Activated CD4-positive, alpha-beta T cell treated with anti-CD3 and anti-CD28 coated beads, Interleukin-10, Interleukin-2, amounts not matched to agents 100 ng/mL and 50 ng/mL, durations not matched to agents 16 hours and 8 hours (primary cell): ENCODE measurements around the gene CXorf65.

Source experiments
- DNase-seq: peaks from one replicate; pipeline ENCODE4 v3.0.0-alpha.2; 2020

CXorf65 gene

DNA sequence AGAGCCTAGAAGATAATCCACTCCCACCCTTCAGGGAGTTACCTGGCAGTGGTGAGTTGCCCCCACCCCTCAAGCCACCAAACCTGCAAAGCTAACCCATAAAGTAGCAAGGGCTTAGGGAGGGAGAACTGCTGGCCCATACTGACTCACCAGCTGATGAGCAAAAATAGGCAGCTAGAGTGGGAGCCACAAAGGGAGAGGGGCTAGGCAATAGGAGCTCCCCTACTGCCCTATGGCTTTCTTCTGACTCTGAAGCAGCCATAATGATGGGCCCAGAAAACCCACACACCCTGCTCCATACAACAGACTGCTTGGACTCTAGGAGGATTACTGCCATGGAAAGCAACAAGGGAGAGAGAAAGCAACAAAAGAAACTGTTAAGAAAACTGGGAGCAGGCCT is 46.4 kb downstream of the CXorf65 start:
- no peak for DNase-seq

DNA sequence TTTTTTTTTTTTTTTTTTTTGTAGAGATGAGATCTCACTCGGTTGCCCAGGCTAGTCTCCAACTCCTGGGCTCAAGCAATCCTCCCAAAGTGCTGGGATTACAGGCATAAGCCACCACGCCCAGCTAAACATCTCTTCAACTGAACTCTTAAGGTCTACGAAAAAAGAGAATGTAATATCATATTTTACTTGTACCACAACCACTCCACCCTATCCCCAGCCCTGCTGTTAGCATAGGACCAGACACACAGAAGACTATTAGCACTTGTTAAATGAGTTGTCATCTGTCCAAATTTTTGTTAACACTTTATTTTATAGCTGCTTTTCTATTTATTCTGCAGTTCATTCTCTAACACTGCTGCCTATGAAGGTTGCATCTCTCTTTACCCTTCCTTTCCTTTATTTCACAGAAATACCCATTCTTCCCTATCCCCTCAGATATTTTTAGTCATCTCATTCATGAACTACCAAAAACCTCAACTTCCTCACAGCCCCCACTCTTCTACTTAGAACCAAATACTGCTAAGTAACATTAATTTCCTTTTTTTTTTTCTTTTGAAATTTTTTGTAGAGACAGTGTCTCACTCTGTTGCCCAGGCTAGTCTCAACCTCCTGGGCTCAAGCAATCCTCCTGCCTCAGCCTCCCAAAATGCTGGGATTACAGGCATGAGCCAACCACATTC is 48.6 kb downstream of the CXorf65 start:
- DNase-seq, result no peak

DNA sequence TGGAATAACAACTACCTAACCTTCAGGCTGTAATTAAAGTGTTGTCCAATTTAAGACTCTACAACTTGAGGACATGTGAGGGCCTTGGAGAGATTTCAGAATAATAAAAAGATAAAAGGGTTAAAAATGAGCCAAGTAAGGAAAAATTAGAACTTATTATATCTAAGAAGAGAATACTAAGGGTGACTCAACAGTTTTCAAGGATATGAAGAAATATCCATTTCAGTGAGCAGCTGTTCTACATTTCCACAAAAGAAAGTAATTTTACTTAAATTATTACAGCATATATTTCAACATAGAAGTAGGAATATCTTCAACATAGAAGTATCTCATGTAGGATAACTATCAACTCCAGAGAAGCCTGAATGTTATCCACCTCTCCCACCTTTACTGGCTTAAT is 49.7 kb downstream of the CXorf65 start:
- DNase-seq, result no peak
